HG03571 (cell line): Measurements from ENCODE around the gene ENDOV.

Source experiments
- ATAC-seq: cut with Tn5 transposase; IDR thresholded peaks from one replicate; pipeline ENCODE4 v1.9.1; 2021; ENCODE audit not compliant: unreplicated experiment

Gene ENDOV

GRCh38 chr17:80414508-80414802 is 512 bp upstream of the ENDOV start:
- ATAC-seq: peak; percentile 5

- ATAC-seq: no peak
These were observed 715 bp downstream of the ENDOV start for GRCh38 chr17:80415626-80416137.

- no peak for ATAC-seq
These were observed 1.4 kb downstream of the ENDOV start for GRCh38 chr17:80416260-80416939.

GRCh38 chr17:80416940-80417293 is 1.9 kb downstream of the ENDOV start:
- ATAC-seq: no peak

GRCh38 chr17:80418589-80418988 is 3.6 kb downstream of the ENDOV start:
- no peak for ATAC-seq

- ATAC-seq: no peak
These were observed 4.3 kb downstream of the ENDOV start for GRCh38 chr17:80419255-80419654.

GRCh38 chr17:80421381-80422090 is 6.6 kb downstream of the ENDOV start:
- no peak for ATAC-seq

GRCh38 chr17:80422276-80422675 is 7.3 kb downstream of the ENDOV start:
- ATAC-seq: no peak

GRCh38 chr17:80422981-80423380 is 8.0 kb downstream of the ENDOV start:
- no peak for ATAC-seq

GRCh38 chr17:80423536-80424225 is 8.7 kb downstream of the ENDOV start:
- no peak for ATAC-seq

GRCh38 chr17:80424261-80424660 is 9.3 kb downstream of the ENDOV start:
- no peak for ATAC-seq

- no peak for ATAC-seq
These were observed 10.2 kb downstream of the ENDOV start for GRCh38 chr17:80424878-80425765.

- no peak for ATAC-seq
These were observed 11.0 kb downstream of the ENDOV start for GRCh38 chr17:80425835-80426426.

GRCh38 chr17:80426671-80427326 is 11.8 kb downstream of the ENDOV start:
- ATAC-seq: peak; percentile 73

- ATAC-seq: no peak
These were observed 12.7 kb downstream of the ENDOV start for GRCh38 chr17:80427366-80428282.

- no peak for ATAC-seq
These were observed 13.4 kb downstream of the ENDOV start for GRCh38 chr17:80428363-80428762.

- no peak for ATAC-seq
These were observed 13.8 kb downstream of the ENDOV start for GRCh38 chr17:80428796-80429195.

- no peak for ATAC-seq
These were observed 14.6 kb downstream of the ENDOV start for GRCh38 chr17:80429356-80430275.
